Gastroesophageal sphincter (tissue), 4 donors: Measurements from ENCODE around the gene ALOX12B. TPM values are rescaled to one million over a fixed set of nuclear protein-coding genes. Genes with fewer than 3 reads are reported as not detected.

Experiments
- ATAC-seq: fragments of 150-250 bp; one replicate; pipeline ENCODE4 v1.9.1; 2016; ENCODE audit warnings: mild to moderate bottlenecking, moderate library complexity
- H3K27ac ChIP-seq, 4 donors: fragments of 200-600 bp; sonication (generic) in 3 of 4; 1 replicate in 3 of 4; 2 replicates in 1 of 4; pipeline ENCODE4 v1.5.1; 2016 to 2019
- H3K27me3 ChIP-seq: fragments of 200-600 bp; sonication (generic); one replicate; pipeline ENCODE4 v1.5.1; 2019
- H3K36me3 ChIP-seq, 2 donors: fragments of 200-600 bp; sonication (generic); one replicate each; pipeline ENCODE4 v1.5.1; 2019; ENCODE audit warnings: control low read depth in 1 of 2
- H3K4me1 ChIP-seq, 3 donors: fragments of 200-600 bp; sonication (generic); 1 replicate in 2 of 3; 2 replicates in 1 of 3; pipeline ENCODE4 v1.5.1; 2016 to 2019; ENCODE audit warnings: control low read depth in 2 of 3
- H3K4me3 ChIP-seq, 2 donors: fragments of 200-600 bp; sonication (generic); one replicate each; pipeline ENCODE4 v1.5.1; 2019; ENCODE audit warnings: mild to moderate bottlenecking in 1 of 2, moderate library complexity in 1 of 2
- H3K9me3 ChIP-seq, 3 donors: fragments of 200-600 bp; sonication (generic); one replicate each; pipeline ENCODE4 v1.5.1; 2017 to 2019; ENCODE audit warnings: control low read depth in 2 of 3
- CTCF ChIP-seq, 4 experiments: fragments of 200-600 bp in 2 of 4; fragments of 450-650 bp in 2 of 4; sonication (generic) in 1 of 4; IDR thresholded peaks; one replicate each; pipeline ENCODE4 v1.5.1; 2017 to 2019; ENCODE audit warnings: antibody characterized with exemption in 4 of 4, mild to moderate bottlenecking in 2 of 4, moderate library complexity in 2 of 4
- EP300 ChIP-seq: sonication (generic); formaldehyde crosslinking; IDR thresholded peaks from one replicate; pipeline ENCODE4 v1.6.1; 2017; ENCODE audit warnings: antibody characterized with exemption, mild to moderate bottlenecking
- POLR2A ChIP-seq, 2 donors: fragments of 450-650 bp; IDR thresholded peaks; one replicate each; pipeline ENCODE4 v1.6.1; 2017; ENCODE audit warnings: antibody characterized with exemption in 2 of 2, mild to moderate bottlenecking in 2 of 2, moderate library complexity in 1 of 2
- POLR2AphosphoS5 ChIP-seq: sonication (generic); formaldehyde crosslinking; IDR thresholded peaks from one replicate; pipeline ENCODE4 v1.6.1; 2017; ENCODE audit warnings: antibody characterized with exemption
- WGBS, 2 donors: methylation state at CpG; one replicate each; pipeline ENCODE4 v1.1.5; 2018; ENCODE audit warnings: low coverage in 1 of 2; 5-methylcytosine and 5-hydroxymethylcytosine counted together
- total RNA-seq, 4 donors: library from RNA; depleted of rRNA; stranded (reverse); fragments of >200 nt; gene quantifications; one replicate each; pipeline ENCODE4 v1.1.0, GENCODE V29; 2016

ALOX12B gene
- total RNA-seq, 4 donors from 2014 or later, result 0.17 TPM; not detected in 3

- H3K9me3 ChIP-seq, result no peaks in the 10 kb centered on the region
- WGBS, 2 donors, result 79 to 80% methylated on average over 5 to 13 of the region's 14 CpGs
- no peak overlapping the region for H3K4me3 ChIP-seq
- H3K36me3 ChIP-seq, result no peaks in the 10 kb centered on the region
- peaks cover 56% of the 10 kb centered on the region for H3K27me3 ChIP-seq
- ATAC-seq, result no peak
- peaks cover 0 to 45% (median 30%) of the 10 kb centered on the region in 3 donors for H3K4me1 ChIP-seq
- TF ChIP-seq POLR2AphosphoS5 (no peak), POLR2A (IDR thresholded peaks at IDR 0.05) (no peak), EP300 (no peak), CTCF (IDR thresholded peaks at IDR 0.05) (no peak)
- H3K27ac ChIP-seq, result no peak overlapping the region
Measured at GRCh38 chr17:8128125-8128784, 40.7 kb upstream of the ALOX12B start.

GRCh38 chr17:8126491-8127066, 39.1 kb upstream of the ALOX12B start:
- WGBS, 2 donors, result 0% methylated on average over 2 to 3 of the region's 45 CpGs
- Histone ChIP-seq H3K27me3 (peaks cover 73% of the 10 kb centered on the region), H3K4me3 (peak overlapping the region; percentile 70 to 75), H3K9me3 (no peaks in the 10 kb centered on the region), H3K4me1 (peaks cover 0 to 62% (median 47%) of the 10 kb centered on the region in 3 donors), H3K27ac (peak overlapping the region in 3 of 4 donors; percentile 71 to 82 (median 78)), H3K36me3 (no peaks in the 10 kb centered on the region)
- peak in 1 of 4 experiments; percentile 17 for TF ChIP-seq CTCF (IDR thresholded peaks at IDR 0.05)
- no peak for TF ChIP-seq POLR2AphosphoS5
- peak; percentile 29 for ATAC-seq

- Histone ChIP-seq H3K27ac (peak overlapping the region in 3 of 4 donors; percentile 71 to 82 (median 78)), H3K4me1 (peaks cover 2 to 67% (median 53%) of the 10 kb centered on the region in 3 donors), H3K36me3 (no peaks in the 10 kb centered on the region), H3K9me3 (no peaks in the 10 kb centered on the region), H3K4me3 (peak overlapping the region; percentile 70 to 75), H3K27me3 (peaks cover 78% of the 10 kb centered on the region)
- 1 to 2% methylated on average over 15 to 28 of the region's 35 CpGs for WGBS, 2 donors
- ATAC-seq, result no peak
- no peak for TF ChIP-seq CTCF (IDR thresholded peaks at IDR 0.05)
- TF ChIP-seq EP300, result no peak
- TF ChIP-seq POLR2A (IDR thresholded peaks at IDR 0.05), result no peak
- no peak for TF ChIP-seq POLR2AphosphoS5
Measured at GRCh38 chr17:8125947-8126490, 38.5 kb upstream of the ALOX12B start.

GRCh38 chr17:8125154-8125946, 37.8 kb upstream of the ALOX12B start:
- peak overlapping the region in 3 of 4 donors; percentile 71 to 82 (median 78) for H3K27ac ChIP-seq
- H3K9me3 ChIP-seq, result no peaks in the 10 kb centered on the region
- WGBS, 2 donors, result 1% methylated on average over 18 of the region's 40 CpGs; no CpG with 5 or more reads in 1 of the 2 donors
- TF ChIP-seq EP300 (no peak), CTCF (IDR thresholded peaks at IDR 0.05) (peak in 1 of 4 experiments; percentile 6)
- peak overlapping the region; percentile 70 to 75 for H3K4me3 ChIP-seq
- peak; percentile 52 for ATAC-seq
- H3K27me3 ChIP-seq, result peaks cover 81% of the 10 kb centered on the region
- H3K36me3 ChIP-seq, result no peaks in the 10 kb centered on the region
- peaks cover 2 to 74% (median 59%) of the 10 kb centered on the region in 3 donors for H3K4me1 ChIP-seq
